GM20000 (cell line): ENCODE data around the gene SLC26A8.

Source experiments
- DNase-seq: peaks from one replicate; pipeline ENCODE4 v3.0.0; 2012; ENCODE audit warnings: low spot score
- TF ChIP-seq, protein P1 (sequence below): IDR thresholded peaks from 2 replicates; pipeline ENCODE4 v1.5.1; 2012; ENCODE audit warnings: mild to moderate bottlenecking, control low read depth; ENCODE audit errors: extremely low read depth, missing control alignments

SLC26A8 gene

DNA sequence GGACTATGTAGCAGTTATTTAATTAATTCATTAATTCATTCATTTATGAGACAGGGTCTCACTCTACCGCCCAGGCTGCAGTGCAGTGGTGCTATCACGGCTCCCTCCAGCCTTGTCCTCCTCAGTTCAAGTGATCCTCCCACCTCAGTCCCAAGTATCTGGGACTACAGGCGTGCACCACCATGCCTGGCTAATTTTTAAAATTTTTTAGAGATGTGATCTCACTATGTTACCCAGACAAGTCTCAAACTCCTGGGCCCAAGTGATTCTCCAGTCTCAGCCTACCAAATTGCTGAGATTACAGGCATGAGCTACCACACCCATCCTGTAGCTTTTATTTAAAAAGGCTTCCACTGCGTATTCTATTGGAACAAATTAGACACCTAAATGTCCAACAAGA lies 127.0 kb downstream of the SLC26A8 start:
- TF ChIP-seq, protein P1, sequence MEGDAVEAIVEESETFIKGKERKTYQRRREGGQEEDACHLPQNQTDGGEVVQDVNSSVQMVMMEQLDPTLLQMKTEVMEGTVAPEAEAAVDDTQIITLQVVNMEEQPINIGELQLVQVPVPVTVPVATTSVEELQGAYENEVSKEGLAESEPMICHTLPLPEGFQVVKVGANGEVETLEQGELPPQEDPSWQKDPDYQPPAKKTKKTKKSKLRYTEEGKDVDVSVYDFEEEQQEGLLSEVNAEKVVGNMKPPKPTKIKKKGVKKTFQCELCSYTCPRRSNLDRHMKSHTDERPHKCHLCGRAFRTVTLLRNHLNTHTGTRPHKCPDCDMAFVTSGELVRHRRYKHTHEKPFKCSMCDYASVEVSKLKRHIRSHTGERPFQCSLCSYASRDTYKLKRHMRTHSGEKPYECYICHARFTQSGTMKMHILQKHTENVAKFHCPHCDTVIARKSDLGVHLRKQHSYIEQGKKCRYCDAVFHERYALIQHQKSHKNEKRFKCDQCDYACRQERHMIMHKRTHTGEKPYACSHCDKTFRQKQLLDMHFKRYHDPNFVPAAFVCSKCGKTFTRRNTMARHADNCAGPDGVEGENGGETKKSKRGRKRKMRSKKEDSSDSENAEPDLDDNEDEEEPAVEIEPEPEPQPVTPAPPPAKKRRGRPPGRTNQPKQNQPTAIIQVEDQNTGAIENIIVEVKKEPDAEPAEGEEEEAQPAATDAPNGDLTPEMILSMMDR, result no peak
- DNase-seq, result no peak

DNA sequence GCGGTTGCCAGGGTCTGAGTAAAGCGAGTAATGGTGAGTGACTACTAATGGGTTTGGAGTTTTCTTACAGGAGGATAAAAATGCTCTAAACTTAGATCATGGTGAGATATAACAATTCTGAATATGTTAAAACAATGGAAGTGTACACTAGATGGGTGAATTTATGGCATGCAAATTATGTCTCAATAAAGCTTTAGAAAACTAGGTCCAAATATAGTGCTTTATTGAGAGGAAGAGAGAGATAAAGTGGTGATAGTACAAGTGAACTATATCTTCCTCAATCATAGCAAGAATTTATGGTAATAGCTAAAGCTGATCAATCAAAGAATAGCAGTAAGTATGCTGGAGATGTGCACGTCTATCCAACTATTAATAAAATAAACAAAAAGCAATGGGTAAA lies 127.4 kb downstream of the SLC26A8 start:
- TF ChIP-seq, protein P1, result no peak
- no peak for DNase-seq

DNA sequence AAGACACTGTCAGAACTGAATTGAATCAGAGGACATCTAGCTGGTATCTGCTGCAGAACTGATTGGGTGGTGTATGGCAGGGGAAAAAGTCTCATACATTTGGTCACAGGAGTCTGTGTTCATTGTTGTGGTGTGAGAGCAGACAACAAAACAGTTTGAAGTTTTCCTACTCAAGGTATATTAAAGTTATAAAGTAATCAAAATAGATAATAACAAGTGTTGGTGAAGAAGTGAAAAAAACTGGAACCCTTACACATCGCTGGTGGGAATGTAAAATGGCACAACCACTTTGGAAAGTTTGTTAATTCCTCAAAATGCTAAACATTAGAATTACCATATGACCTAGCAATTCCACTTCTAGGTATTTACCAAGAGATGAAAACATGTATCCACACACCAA lies 128.2 kb downstream of the SLC26A8 start:
- DNase-seq, result no peak
- TF ChIP-seq, protein P1, result no peak

DNA sequence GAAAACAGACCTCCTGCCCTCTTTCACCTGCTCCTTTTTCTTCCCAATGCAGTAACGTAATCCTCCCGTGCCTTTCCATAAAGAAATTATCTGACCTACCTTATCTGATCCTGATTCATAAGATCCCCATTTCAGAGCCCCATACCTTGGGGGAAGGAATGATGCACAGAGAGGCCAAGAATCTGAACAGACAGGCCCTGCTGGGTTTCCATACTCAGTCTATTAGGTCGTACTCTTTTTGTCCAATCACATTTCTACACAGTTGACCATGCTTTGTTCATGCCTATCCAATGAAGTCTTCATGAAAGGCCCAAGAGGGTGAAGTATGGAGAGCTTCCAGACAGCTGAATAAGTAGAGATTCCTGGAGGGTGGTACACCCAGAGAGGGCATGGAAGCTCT lies 128.9 kb downstream of the SLC26A8 start:
- TF ChIP-seq, protein P1, result no peak
- no peak for DNase-seq

DNA sequence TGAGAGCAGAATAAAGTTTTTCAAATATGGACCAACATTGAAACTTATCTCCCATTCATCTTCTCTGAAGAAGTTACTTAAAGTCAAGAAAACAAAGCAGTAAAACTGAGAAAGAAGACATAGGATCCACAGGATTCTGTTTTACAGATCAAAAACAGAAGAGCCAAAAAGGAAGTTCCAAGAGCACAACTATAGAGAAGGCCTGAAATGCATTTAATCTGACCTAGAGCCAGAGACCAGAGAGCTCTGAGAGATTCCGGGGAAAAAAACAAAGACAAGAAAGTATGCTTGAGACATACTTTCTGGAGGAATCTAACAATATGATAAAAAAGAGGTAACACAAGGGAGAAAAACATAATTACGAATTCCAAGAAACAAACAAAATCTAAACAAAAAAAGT lies 129.7 kb downstream of the SLC26A8 start:
- TF ChIP-seq, protein P1, result no peak
- DNase-seq, result no peak
